Effector memory CD4-positive, alpha-beta T cell (primary cell): Measurements from ENCODE around the gene GPS1.
A peak's percentile ranks its signal among the peaks of the same experiment; 100 is the strongest.

Experiments used
- DNase-seq, 3 donors: peaks; one replicate each; pipeline ENCODE4 v3.0.0-alpha.2; 2020
- H3K27ac ChIP-seq: 2 replicates; pipeline ENCODE4 v1.7.0; 2013; ENCODE audit warnings: mild to moderate bottlenecking, low read length, moderate library complexity; ENCODE audit not compliant: insufficient read depth, poor library complexity, severe bottlenecking
- H3K27me3 ChIP-seq: replicated peaks from 2 replicates; pipeline ENCODE4 v1.7.0; 2013; ENCODE audit warnings: mild to moderate bottlenecking, low read length; ENCODE audit not compliant: insufficient read depth, control insufficient read depth, poor library complexity, severe bottlenecking
- H3K36me3 ChIP-seq: 2 replicates; pipeline ENCODE4 v1.7.0; 2013; ENCODE audit warnings: mild to moderate bottlenecking, low read length, moderate library complexity; ENCODE audit not compliant: control insufficient read depth, insufficient read depth
- H3K4me1 ChIP-seq: 2 replicates; pipeline ENCODE4 v1.7.0; 2013; ENCODE audit warnings: low read length, mild to moderate bottlenecking; ENCODE audit not compliant: control insufficient read depth, insufficient read depth, poor library complexity, severe bottlenecking
- H3K4me3 ChIP-seq: 2 replicates; pipeline ENCODE4 v1.7.0; 2013; ENCODE audit warnings: low read length, low read depth, mild to moderate bottlenecking; ENCODE audit not compliant: insufficient read depth, poor library complexity, severe bottlenecking
- H3K9me3 ChIP-seq: 2 replicates; pipeline ENCODE4 v1.7.0; 2013; ENCODE audit warnings: mild to moderate bottlenecking, low read length, moderate library complexity; ENCODE audit not compliant: control insufficient read depth

GPS1 gene

DNA sequence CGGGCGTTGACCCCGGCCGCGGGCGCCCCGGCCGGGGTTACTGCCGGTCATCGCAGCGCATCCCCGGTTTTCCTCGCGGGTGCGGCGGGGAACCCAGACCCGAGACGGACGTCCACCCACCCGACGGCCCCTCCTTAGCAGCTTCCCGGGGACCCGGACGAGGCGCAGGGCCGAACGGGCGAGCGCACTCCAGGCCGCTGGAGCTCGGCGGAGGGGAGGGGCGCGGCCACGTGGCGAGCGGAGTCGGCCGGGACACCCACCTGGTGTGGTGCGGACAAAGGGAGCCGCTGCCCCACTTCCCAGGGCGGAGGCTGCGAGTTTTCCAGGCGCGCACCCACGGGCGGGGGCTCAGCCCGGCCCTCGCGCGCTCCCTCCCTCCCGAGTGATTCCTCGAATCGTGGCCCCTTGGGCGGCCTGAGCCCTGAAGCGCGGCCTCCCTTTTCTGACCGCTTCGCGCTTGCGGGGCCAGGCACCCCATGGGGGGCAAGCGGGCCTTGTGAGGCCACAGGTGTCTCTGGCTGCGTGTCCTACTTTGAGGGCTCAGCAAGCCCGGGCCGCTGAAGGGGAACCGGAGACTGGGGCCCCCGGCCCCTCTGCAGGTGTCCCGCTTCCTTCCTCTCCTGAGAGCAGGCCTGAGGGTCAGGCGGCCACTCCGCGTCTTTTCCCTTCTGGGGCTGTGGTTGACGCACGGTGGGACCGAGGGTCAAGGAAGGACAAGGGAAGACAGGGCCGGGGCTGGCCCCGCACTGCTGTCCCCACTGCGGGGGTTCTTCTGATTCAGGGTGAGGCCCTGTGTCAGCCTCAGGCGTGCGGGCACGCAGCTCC is 47.5 kb downstream of the GPS1 start:
- no peaks in the 10 kb centered on the region for H3K27me3 ChIP-seq
- H3K9me3 ChIP-seq = no peaks in the 10 kb centered on the region
- H3K36me3 ChIP-seq = peaks cover 12% of the 10 kb centered on the region
- H3K4me1 ChIP-seq = peaks cover 16% of the 10 kb centered on the region
- no peak for DNase-seq
- peak overlapping the region; percentile 79 for H3K27ac ChIP-seq
- peak overlapping the region; percentile 60 for H3K4me3 ChIP-seq

- H3K4me3 ChIP-seq = no peak overlapping the region
- peaks cover under 1% of the 10 kb centered on the region for H3K36me3 ChIP-seq
- no peak overlapping the region for H3K27ac ChIP-seq
- no peaks in the 10 kb centered on the region for H3K27me3 ChIP-seq
- H3K9me3 ChIP-seq = no peaks in the 10 kb centered on the region
- H3K4me1 ChIP-seq = peaks cover 23% of the 10 kb centered on the region
- DNase-seq = no peak
Measured at GRCh38 chr17:82100502-82101298, 49.0 kb downstream of the GPS1 start.

- no peaks in the 10 kb centered on the region for H3K36me3 ChIP-seq
- H3K4me3 ChIP-seq = no peak overlapping the region
- no peaks in the 10 kb centered on the region for H3K27me3 ChIP-seq
- no peak overlapping the region for H3K27ac ChIP-seq
- H3K9me3 ChIP-seq = no peaks in the 10 kb centered on the region
- DNase-seq = no peak
- peaks cover 29% of the 10 kb centered on the region for H3K4me1 ChIP-seq
Measured at GRCh38 chr17:82101301-82101715, 49.6 kb downstream of the GPS1 start.

- Histone ChIP-seq H3K4me1 (peaks cover 31% of the 10 kb centered on the region), H3K4me3 (no peak overlapping the region), H3K9me3 (no peaks in the 10 kb centered on the region)
Measured at GRCh38 chr17:82101767-82102679, 50.3 kb downstream of the GPS1 start.

GRCh38 chr17:82103553-82104451 is 52.1 kb downstream of the GPS1 start:
- Histone ChIP-seq H3K27me3 (no peaks in the 10 kb centered on the region), H3K36me3 (no peaks in the 10 kb centered on the region), H3K4me3 (no peak overlapping the region), H3K9me3 (no peaks in the 10 kb centered on the region), H3K4me1 (peaks cover 36% of the 10 kb centered on the region), H3K27ac (no peak overlapping the region)
- no peak for DNase-seq

More at GRCh38 chr17:82101767-82102679, 50.3 kb downstream of the GPS1 start:
- H3K27ac ChIP-seq = no peak overlapping the region
- no peaks in the 10 kb centered on the region for H3K36me3 ChIP-seq
- DNase-seq = no peak
- no peaks in the 10 kb centered on the region for H3K27me3 ChIP-seq

GRCh38 chr17:82104797-82105416 is 53.2 kb downstream of the GPS1 start:
- no peaks in the 10 kb centered on the region for H3K36me3 ChIP-seq
- no peaks in the 10 kb centered on the region for H3K27me3 ChIP-seq
- H3K4me3 ChIP-seq = no peak overlapping the region
- peaks cover 27% of the 10 kb centered on the region for H3K4me1 ChIP-seq
- H3K9me3 ChIP-seq = no peaks in the 10 kb centered on the region
- no peak overlapping the region for H3K27ac ChIP-seq
- no peak for DNase-seq

GRCh38 chr17:82105417-82105881 is 53.8 kb downstream of the GPS1 start:
- no peaks in the 10 kb centered on the region for H3K9me3 ChIP-seq
- peak overlapping the region; percentile 76 for H3K27ac ChIP-seq
- peaks cover 27% of the 10 kb centered on the region for H3K4me1 ChIP-seq
- no peaks in the 10 kb centered on the region for H3K27me3 ChIP-seq
- peak overlapping the region; percentile 64 for H3K4me3 ChIP-seq
- no peaks in the 10 kb centered on the region for H3K36me3 ChIP-seq
- no peak for DNase-seq

DNA sequence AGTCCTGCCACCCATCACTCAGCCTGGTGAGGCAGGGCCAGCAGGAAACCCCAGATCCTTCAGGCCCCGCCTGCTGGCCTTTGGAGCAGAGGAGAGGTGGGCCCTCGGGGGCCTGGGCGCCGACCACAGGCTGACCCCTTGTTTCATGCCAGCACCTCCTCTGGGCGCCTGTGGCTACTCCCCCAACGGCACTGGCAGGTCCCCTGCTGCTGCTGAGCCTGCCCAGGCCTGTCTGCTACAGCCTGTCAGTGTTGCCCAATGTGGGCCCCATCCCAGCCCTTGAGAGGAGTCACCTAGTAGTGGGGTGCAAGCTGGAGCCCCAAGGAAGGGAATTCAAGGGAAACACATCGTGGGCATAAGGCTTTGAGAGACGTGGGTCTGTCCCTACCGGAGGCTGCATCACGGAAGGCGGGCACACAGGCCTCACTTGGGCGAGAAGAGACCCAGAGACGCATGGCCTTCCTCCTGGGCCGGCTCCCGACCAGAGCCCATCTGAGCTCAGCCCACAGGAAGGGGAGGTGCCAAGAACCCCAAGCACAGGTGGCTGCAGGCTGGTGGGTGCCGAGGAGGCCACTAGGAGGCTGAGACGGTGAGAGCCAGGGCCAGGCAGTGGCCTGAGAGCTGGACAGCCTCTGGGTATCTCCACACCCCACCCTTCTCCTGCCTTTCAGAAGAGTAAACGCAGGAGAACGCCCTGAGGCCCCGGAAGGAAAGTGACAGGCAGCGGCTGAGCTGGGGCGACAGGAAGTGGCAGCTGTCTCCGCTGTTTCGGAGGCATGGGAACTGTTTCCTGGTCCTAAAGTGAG is 54.4 kb downstream of the GPS1 start:
- H3K27me3 ChIP-seq = no peaks in the 10 kb centered on the region
- peak overlapping the region; percentile 76 for H3K27ac ChIP-seq
- H3K9me3 ChIP-seq = no peaks in the 10 kb centered on the region
- H3K36me3 ChIP-seq = no peaks in the 10 kb centered on the region
- H3K4me1 ChIP-seq = peaks cover 27% of the 10 kb centered on the region
- H3K4me3 ChIP-seq = peak overlapping the region; percentile 64
- DNase-seq = peak; percentile 27 to 48 (median 33)
